Eye (tissue), 1 donor: Measurements from ENCODE around the gene CHRND.

Source experiments
- DNase-seq: peaks from one replicate; pipeline ENCODE4 v3.0.0-alpha.2; 2015

Gene CHRND

GRCh38 chr2:232504438-232504837 is 21.5 kb upstream of the CHRND start:
- peak; percentile 74 for DNase-seq

GRCh38 chr2:232505856-232506255 is 20.1 kb upstream of the CHRND start:
- DNase-seq, result peak; percentile 74

GRCh38 chr2:232506709-232507108 is 19.3 kb upstream of the CHRND start:
- no peak for DNase-seq

- no peak for DNase-seq
Measured at GRCh38 chr2:232508251-232508650, 17.7 kb upstream of the CHRND start.

GRCh38 chr2:232511336-232511890 is 14.5 kb upstream of the CHRND start:
- peak; percentile 46 for DNase-seq

GRCh38 chr2:232512602-232513001 is 13.4 kb upstream of the CHRND start:
- DNase-seq, result peak; percentile 88

- DNase-seq, result no peak
Measured at GRCh38 chr2:232513353-232513752, 12.6 kb upstream of the CHRND start.

- no peak for DNase-seq
Measured at GRCh38 chr2:232515639-232516038, 10.3 kb upstream of the CHRND start.

- DNase-seq, result no peak
Measured at GRCh38 chr2:232516551-232516950, 9.4 kb upstream of the CHRND start.

GRCh38 chr2:232518844-232519243 is 7.1 kb upstream of the CHRND start:
- DNase-seq, result no peak

GRCh38 chr2:232519581-232520438 is 6.2 kb upstream of the CHRND start, which contains the start of gene PRSS56:
TSS of gene PRSS56 (plus strand) at chr2:232520388. CDS start at chr2:232520599, 211 bp downstream.
- peak; percentile 83 for DNase-seq

- no peak for DNase-seq
Measured at GRCh38 chr2:232520489-232520888, 5.5 kb upstream of the CHRND start.

- no peak for DNase-seq
Measured at GRCh38 chr2:232521098-232521497, 4.9 kb upstream of the CHRND start.

- DNase-seq, result peak; percentile 85
Measured at GRCh38 chr2:232521959-232522622, 3.9 kb upstream of the CHRND start.

GRCh38 chr2:232522623-232523401 is 3.1 kb upstream of the CHRND start:
- no peak for DNase-seq

- DNase-seq, result no peak
Measured at GRCh38 chr2:232523402-232523681, 2.6 kb upstream of the CHRND start.

GRCh38 chr2:232523682-232524597 is 2.0 kb upstream of the CHRND start:
- peak; percentile 87 for DNase-seq

GRCh38 chr2:232524771-232525170 is 1.2 kb upstream of the CHRND start:
- no peak for DNase-seq

- DNase-seq, result no peak
Measured at GRCh38 chr2:232525199-232525598, 761 bp upstream of the CHRND start.

- no peak for DNase-seq
Measured at GRCh38 chr2:232526372-232526941, 497 bp downstream of the CHRND start.

- no peak for DNase-seq
Measured at GRCh38 chr2:232527905-232528470, 2.0 kb downstream of the CHRND start.
